Mucosa of stomach (tissue), 1 donor: Measurements from ENCODE around the gene GAA.

Experiments used
- H3K27me3 ChIP-seq: one replicate; pipeline ENCODE4 v1.7.0; 2013; ENCODE audit warnings: mild to moderate bottlenecking, low read length; ENCODE audit not compliant: control insufficient read depth, insufficient read depth
- H3K36me3 ChIP-seq: one replicate; pipeline ENCODE4 v1.7.0; 2013; ENCODE audit warnings: low read length; ENCODE audit not compliant: control insufficient read depth, insufficient read depth
- H3K4me1 ChIP-seq: one replicate; pipeline ENCODE4 v1.7.0; 2013; ENCODE audit warnings: mild to moderate bottlenecking, low read length; ENCODE audit not compliant: control insufficient read depth, insufficient read depth
- H3K4me3 ChIP-seq: one replicate; pipeline ENCODE4 v1.7.0; 2013; ENCODE audit warnings: low read length
- H3K9ac ChIP-seq: one replicate; pipeline ENCODE4 v1.7.0; 2013; ENCODE audit warnings: mild to moderate bottlenecking, low read length, moderate library complexity
- H3K9me3 ChIP-seq: one replicate; pipeline ENCODE4 v1.7.0; 2013; ENCODE audit warnings: mild to moderate bottlenecking, low read length, moderate library complexity; ENCODE audit not compliant: control insufficient read depth
- donor health status: Pancreatic carcinoma.

GAA gene

GRCh38 chr17:80101011-80101945 is at the start of gene GAA:
TSS of gene GAA (plus strand) at chr17:80101581. CDS start at chr17:80104587, 3,006 bp downstream.
- Histone ChIP-seq H3K4me1 (peaks cover 10% of the 10 kb centered on the region), H3K27me3 (no peaks in the 10 kb centered on the region), H3K4me3 (peak within 1 kb of the TSS; percentile 50), H3K9me3 (no peaks in the 10 kb centered on the region), H3K36me3 (no peaks in the 10 kb centered on the region), H3K9ac (peak within 1 kb of the TSS; percentile 87)

- no peaks in the 10 kb centered on the region for H3K36me3 ChIP-seq
- H3K9ac ChIP-seq: no peak overlapping the region
Measured at GRCh38 chr17:80051681-80052080, 49.7 kb upstream of the GAA start.

GRCh38 chr17:80053102-80053501 is 48.3 kb upstream of the GAA start:
- Histone ChIP-seq H3K4me3 (no peak overlapping the region), H3K27me3 (no peaks in the 10 kb centered on the region), H3K36me3 (no peaks in the 10 kb centered on the region), H3K9ac (no peak overlapping the region), H3K9me3 (no peaks in the 10 kb centered on the region), H3K4me1 (no peaks in the 10 kb centered on the region)

More at GRCh38 chr17:80051681-80052080, 49.7 kb upstream of the GAA start:
- H3K4me1 ChIP-seq: no peaks in the 10 kb centered on the region
- H3K27me3 ChIP-seq: no peaks in the 10 kb centered on the region
- no peak overlapping the region for H3K4me3 ChIP-seq
- no peaks in the 10 kb centered on the region for H3K9me3 ChIP-seq

GRCh38 chr17:80055597-80055996 is 45.8 kb upstream of the GAA start:
- H3K27me3 ChIP-seq: no peaks in the 10 kb centered on the region
- no peaks in the 10 kb centered on the region for H3K4me1 ChIP-seq
- H3K36me3 ChIP-seq: no peaks in the 10 kb centered on the region
- H3K9me3 ChIP-seq: no peaks in the 10 kb centered on the region
- no peak overlapping the region for H3K4me3 ChIP-seq
- H3K9ac ChIP-seq: no peak overlapping the region

GRCh38 chr17:80058311-80058955 is 42.9 kb upstream of the GAA start:
- Histone ChIP-seq H3K9me3 (no peaks in the 10 kb centered on the region), H3K4me3 (no peak overlapping the region), H3K9ac (no peak overlapping the region), H3K4me1 (no peaks in the 10 kb centered on the region), H3K27me3 (no peaks in the 10 kb centered on the region), H3K36me3 (no peaks in the 10 kb centered on the region)

- Histone ChIP-seq H3K9me3 (no peaks in the 10 kb centered on the region), H3K9ac (no peak overlapping the region), H3K27me3 (no peaks in the 10 kb centered on the region), H3K4me3 (no peak overlapping the region), H3K4me1 (peaks cover 5% of the 10 kb centered on the region), H3K36me3 (no peaks in the 10 kb centered on the region)
Measured at GRCh38 chr17:80060644-80061043, 40.7 kb upstream of the GAA start.

- Histone ChIP-seq H3K27me3 (no peaks in the 10 kb centered on the region), H3K9me3 (no peaks in the 10 kb centered on the region), H3K4me3 (no peak overlapping the region), H3K36me3 (no peaks in the 10 kb centered on the region), H3K9ac (no peak overlapping the region), H3K4me1 (peaks cover 5% of the 10 kb centered on the region)
Measured at GRCh38 chr17:80061421-80061820, 40.0 kb upstream of the GAA start.

GRCh38 chr17:80063830-80064585 is 37.4 kb upstream of the GAA start:
- Histone ChIP-seq H3K4me1 (peaks cover 13% of the 10 kb centered on the region), H3K9me3 (no peaks in the 10 kb centered on the region), H3K9ac (no peak overlapping the region), H3K4me3 (no peak overlapping the region), H3K36me3 (no peaks in the 10 kb centered on the region), H3K27me3 (no peaks in the 10 kb centered on the region)

- no peak overlapping the region for H3K4me3 ChIP-seq
- H3K27me3 ChIP-seq: no peaks in the 10 kb centered on the region
- H3K4me1 ChIP-seq: peaks cover 19% of the 10 kb centered on the region
- H3K9ac ChIP-seq: no peak overlapping the region
- no peaks in the 10 kb centered on the region for H3K36me3 ChIP-seq
- no peaks in the 10 kb centered on the region for H3K9me3 ChIP-seq
Measured at GRCh38 chr17:80064696-80065095, 36.7 kb upstream of the GAA start.

- H3K36me3 ChIP-seq: no peaks in the 10 kb centered on the region
- H3K9me3 ChIP-seq: no peaks in the 10 kb centered on the region
- H3K27me3 ChIP-seq: no peaks in the 10 kb centered on the region
- no peak overlapping the region for H3K9ac ChIP-seq
- no peak overlapping the region for H3K4me3 ChIP-seq
- peaks cover 21% of the 10 kb centered on the region for H3K4me1 ChIP-seq
Measured at GRCh38 chr17:80065478-80066170, 35.8 kb upstream of the GAA start.

- H3K4me1 ChIP-seq: peaks cover 32% of the 10 kb centered on the region
- no peak overlapping the region for H3K4me3 ChIP-seq
- no peaks in the 10 kb centered on the region for H3K27me3 ChIP-seq
- H3K9ac ChIP-seq: no peak overlapping the region
- no peaks in the 10 kb centered on the region for H3K9me3 ChIP-seq
- H3K36me3 ChIP-seq: no peaks in the 10 kb centered on the region
Measured at GRCh38 chr17:80067393-80067986, 33.9 kb upstream of the GAA start.
